ENCODE data around the gene GDAP1L1. TPM values are rescaled to one million over a fixed set of nuclear protein-coding genes. Genes with fewer than 3 reads are reported as not detected.
"Not testable (repeated sequence)": the region's sequence is repeated elsewhere in the genome, so short reads cannot be mapped to it uniquely, and the experiment has no call there.

Gene GDAP1L1
- total RNA-seq, 2 donors from 2014 or later: 1.5 TPM; not detected in 1

GRCh38 chr20:44287272-44288097 lies 40.4 kb downstream of the GDAP1L1 start:
- TF ChIP-seq POLR2A (IDR thresholded peaks at IDR 0.05): no peak
- no peak for TF ChIP-seq POLR2AphosphoS5 (IDR thresholded peaks at IDR 0.05)
- TF ChIP-seq, protein P1, sequence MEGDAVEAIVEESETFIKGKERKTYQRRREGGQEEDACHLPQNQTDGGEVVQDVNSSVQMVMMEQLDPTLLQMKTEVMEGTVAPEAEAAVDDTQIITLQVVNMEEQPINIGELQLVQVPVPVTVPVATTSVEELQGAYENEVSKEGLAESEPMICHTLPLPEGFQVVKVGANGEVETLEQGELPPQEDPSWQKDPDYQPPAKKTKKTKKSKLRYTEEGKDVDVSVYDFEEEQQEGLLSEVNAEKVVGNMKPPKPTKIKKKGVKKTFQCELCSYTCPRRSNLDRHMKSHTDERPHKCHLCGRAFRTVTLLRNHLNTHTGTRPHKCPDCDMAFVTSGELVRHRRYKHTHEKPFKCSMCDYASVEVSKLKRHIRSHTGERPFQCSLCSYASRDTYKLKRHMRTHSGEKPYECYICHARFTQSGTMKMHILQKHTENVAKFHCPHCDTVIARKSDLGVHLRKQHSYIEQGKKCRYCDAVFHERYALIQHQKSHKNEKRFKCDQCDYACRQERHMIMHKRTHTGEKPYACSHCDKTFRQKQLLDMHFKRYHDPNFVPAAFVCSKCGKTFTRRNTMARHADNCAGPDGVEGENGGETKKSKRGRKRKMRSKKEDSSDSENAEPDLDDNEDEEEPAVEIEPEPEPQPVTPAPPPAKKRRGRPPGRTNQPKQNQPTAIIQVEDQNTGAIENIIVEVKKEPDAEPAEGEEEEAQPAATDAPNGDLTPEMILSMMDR (IDR thresholded peaks at IDR 0.05): no peak
- Histone ChIP-seq H3K27ac (no peak overlapping the region), H3K36me3 (no peaks in the 10 kb centered on the region), H3K9me3 (no peaks in the 10 kb centered on the region), H3K4me3 (no peak overlapping the region), H3K4me1 (replicated peaks) (no peaks in the 10 kb centered on the region), H3K27me3 (replicated peaks; ENCODE audit: insufficient read depth) (no peaks in the 10 kb centered on the region)
- no peak for DNase-seq (ENCODE audit: low spot score)
- WGBS: 60% methylated on average over 5 of the region's 5 CpGs
- intact Hi-C loops (cut with DNase I): no loop called here

- WGBS: 98% methylated on average over 3 of the region's 3 CpGs
- no peak overlapping the region for H3K4me3 ChIP-seq
- no peaks in the 10 kb centered on the region for H3K36me3 ChIP-seq
- no peak for DNase-seq (ENCODE audit: low spot score)
- H3K27me3 ChIP-seq (replicated peaks; ENCODE audit: insufficient read depth): no peaks in the 10 kb centered on the region
- no peak overlapping the region for H3K27ac ChIP-seq
- no peaks in the 10 kb centered on the region for H3K4me1 ChIP-seq (replicated peaks)
- intact Hi-C loops (cut with DNase I): no loop called here
- TF ChIP-seq POLR2AphosphoS5 (IDR thresholded peaks at IDR 0.05): no peak
- TF ChIP-seq, protein P1 (IDR thresholded peaks at IDR 0.05): no peak
- no peak for TF ChIP-seq POLR2A (IDR thresholded peaks at IDR 0.05)
- no peaks in the 10 kb centered on the region for H3K9me3 ChIP-seq
These were observed 41.1 kb downstream of the GDAP1L1 start for GRCh38 chr20:44288252-44288651.

DNA sequence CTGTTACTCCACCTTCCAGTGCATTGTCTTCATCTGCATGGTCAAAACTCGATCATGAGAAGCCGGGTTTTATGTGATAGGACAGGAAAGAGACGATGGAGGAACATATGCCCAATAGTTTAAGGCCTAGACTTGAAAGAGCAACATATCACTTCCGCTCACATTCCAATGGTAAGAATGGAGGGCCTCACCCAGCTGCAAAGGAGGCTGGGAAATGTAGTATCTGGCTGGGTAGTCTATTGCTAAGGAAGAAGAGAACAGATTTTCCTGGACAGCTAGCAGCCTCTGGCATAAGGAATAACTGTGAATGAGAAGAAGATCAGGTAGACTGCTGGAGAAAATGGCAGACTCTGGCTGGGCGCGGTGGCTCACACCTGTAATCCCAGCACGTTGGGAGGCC lies 44.6 kb downstream of the GDAP1L1 start:
- Histone ChIP-seq H3K27ac (no peak overlapping the region), H3K27me3 (replicated peaks; ENCODE audit: insufficient read depth) (no peaks in the 10 kb centered on the region), H3K4me1 (replicated peaks) (no peaks in the 10 kb centered on the region), H3K36me3 (no peaks in the 10 kb centered on the region), H3K4me3 (no peak overlapping the region), H3K9me3 (no peaks in the 10 kb centered on the region)
- TF ChIP-seq, protein P1 (IDR thresholded peaks at IDR 0.05): no peak
- TF ChIP-seq POLR2A (IDR thresholded peaks at IDR 0.05): no peak
- no peak for TF ChIP-seq POLR2AphosphoS5 (IDR thresholded peaks at IDR 0.05)
- 93% methylated on average over 7 of the region's 7 CpGs for WGBS
- no peak for DNase-seq (ENCODE audit: low spot score)
- intact Hi-C loops (cut with DNase I): no loop called here

DNA sequence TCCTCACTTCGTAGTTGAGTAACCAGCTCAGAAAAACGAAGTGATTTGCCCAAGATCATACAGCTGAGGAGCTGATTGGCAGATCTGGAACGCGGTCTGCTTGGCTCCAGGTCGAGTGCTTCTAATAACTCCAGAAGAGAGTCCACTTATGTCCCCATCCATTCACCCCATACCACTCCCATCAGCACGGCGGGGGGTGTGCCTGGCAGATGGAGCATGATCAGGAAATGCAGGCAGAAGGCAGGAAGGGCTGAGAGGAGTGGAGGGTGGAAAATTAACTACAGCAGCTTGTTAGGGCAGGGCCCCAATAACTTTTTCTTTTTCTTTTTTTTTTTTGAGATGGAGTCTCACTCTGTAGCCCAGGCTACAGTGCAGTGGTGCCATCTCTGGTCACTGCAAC lies 48.9 kb downstream of the GDAP1L1 start:
- Histone ChIP-seq H3K4me1 (replicated peaks) (no peaks in the 10 kb centered on the region), H3K27ac (no peak overlapping the region), H3K36me3 (no peaks in the 10 kb centered on the region), H3K4me3 (no peak overlapping the region), H3K27me3 (replicated peaks; ENCODE audit: insufficient read depth) (no peaks in the 10 kb centered on the region), H3K9me3 (no peaks in the 10 kb centered on the region)
- intact Hi-C loops (cut with DNase I): no loop called here
- TF ChIP-seq POLR2A (IDR thresholded peaks at IDR 0.05): no peak
- no peak for TF ChIP-seq POLR2AphosphoS5 (IDR thresholded peaks at IDR 0.05)
- TF ChIP-seq, protein P1 (IDR thresholded peaks at IDR 0.05): no peak
- 82% methylated on average over 7 of the region's 7 CpGs for WGBS
- no peak for DNase-seq (ENCODE audit: low spot score)

DNA sequence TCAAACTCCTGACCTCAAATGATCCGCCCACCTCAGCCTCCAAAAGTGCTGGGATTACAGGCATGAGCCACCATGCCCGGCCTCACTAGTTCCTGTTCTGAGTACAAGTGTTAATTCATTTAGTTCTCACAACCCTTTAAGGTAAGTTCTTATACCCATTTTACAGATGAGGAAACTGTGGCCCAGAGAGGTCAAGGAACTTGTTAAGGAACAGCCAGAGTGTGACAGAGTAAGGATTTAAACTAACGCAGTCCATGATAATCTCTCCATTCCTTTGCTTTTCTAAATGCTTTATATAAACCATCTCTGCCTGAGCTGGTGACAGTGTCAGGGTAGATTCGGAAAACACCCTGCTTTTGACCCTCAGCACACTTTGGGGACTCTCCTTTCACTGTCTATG lies 50.6 kb downstream of the GDAP1L1 start:
- intact Hi-C loops (cut with DNase I): no loop called here
- no peak for DNase-seq (ENCODE audit: low spot score)
- H3K27me3 ChIP-seq (replicated peaks; ENCODE audit: insufficient read depth): no peaks in the 10 kb centered on the region
- H3K36me3 ChIP-seq: no peaks in the 10 kb centered on the region
- TF ChIP-seq, protein P1 (IDR thresholded peaks at IDR 0.05): no peak
- TF ChIP-seq POLR2AphosphoS5 (IDR thresholded peaks at IDR 0.05): no peak
- H3K9me3 ChIP-seq: no peaks in the 10 kb centered on the region
- no peak overlapping the region for H3K4me3 ChIP-seq
- H3K4me1 ChIP-seq (replicated peaks): peaks cover 2% of the 10 kb centered on the region
- H3K27ac ChIP-seq: no peak overlapping the region
- WGBS: 88% methylated on average over 4 of the region's 4 CpGs

GRCh38 chr20:44299011-44299535 lies 52.0 kb downstream of the GDAP1L1 start:
- H3K4me3 ChIP-seq; H3K9me3 ChIP-seq; DNase-seq (ENCODE audit: low spot score); intact Hi-C loops (cut with DNase I); H3K27ac ChIP-seq; H3K36me3 ChIP-seq; H3K27me3 ChIP-seq (replicated peaks; ENCODE audit: insufficient read depth); H3K4me1 ChIP-seq (replicated peaks): not testable (repeated sequence)
- 94% methylated on average over 34 of the region's 42 CpGs for WGBS
